ENCODE measurements around the gene CLEC16A.

CLEC16A gene

GRCh38 chr16:11128211-11129141 is 184.1 kb downstream of the CLEC16A start:
- peak; percentile 7 for DNase-seq

- no peak for DNase-seq
These were observed 185.0 kb downstream of the CLEC16A start for GRCh38 chr16:11129378-11129781.

- DNase-seq, result no peak
These were observed 186.8 kb downstream of the CLEC16A start for GRCh38 chr16:11130978-11131665.

GRCh38 chr16:11131706-11132105 is 187.3 kb downstream of the CLEC16A start:
- DNase-seq, result no peak

GRCh38 chr16:11133344-11133943 is 189.1 kb downstream of the CLEC16A start:
- DNase-seq, result peak; percentile 0

GRCh38 chr16:11134722-11135463 is 190.5 kb downstream of the CLEC16A start:
- no peak for DNase-seq

- DNase-seq, result no peak
These were observed 191.2 kb downstream of the CLEC16A start for GRCh38 chr16:11135464-11135973.

- DNase-seq, result peak; percentile 19
These were observed 192.2 kb downstream of the CLEC16A start for GRCh38 chr16:11136600-11136999.

GRCh38 chr16:11138022-11138768 is 193.8 kb downstream of the CLEC16A start:
- no peak for DNase-seq

- DNase-seq, result no peak
These were observed 194.5 kb downstream of the CLEC16A start for GRCh38 chr16:11138769-11139325.

- DNase-seq, result no peak
These were observed 195.1 kb downstream of the CLEC16A start for GRCh38 chr16:11139326-11140097.

- no peak for DNase-seq
These were observed 195.7 kb downstream of the CLEC16A start for GRCh38 chr16:11140098-11140375.

GRCh38 chr16:11140466-11140865 is 196.1 kb downstream of the CLEC16A start:
- DNase-seq, result no peak

GRCh38 chr16:11140867-11141266 is 196.5 kb downstream of the CLEC16A start:
- no peak for DNase-seq

- DNase-seq, result no peak
These were observed 197.3 kb downstream of the CLEC16A start for GRCh38 chr16:11141409-11142260.

GRCh38 chr16:11142261-11142630 is 197.9 kb downstream of the CLEC16A start:
- DNase-seq, result no peak

- DNase-seq, result no peak
These were observed 198.6 kb downstream of the CLEC16A start for GRCh38 chr16:11142951-11143350.

- DNase-seq, result no peak
These were observed 199.1 kb downstream of the CLEC16A start for GRCh38 chr16:11143372-11144035.

GRCh38 chr16:11144122-11144521 is 199.8 kb downstream of the CLEC16A start:
- no peak for DNase-seq

Data from DMS79 (cell line).